H1 (cell line): Measurements from ENCODE around the gene STEAP1B. TPM values are rescaled to one million over a fixed set of nuclear protein-coding genes. Genes with fewer than 3 reads are reported as not detected.

Experiments used
- CTCF ChIA-PET: fragments of 300-600 bp; sonication (Branson Sonifier 250); formaldehyde crosslinking; loops from one replicate; lab custom pipeline; 2021; ENCODE audit not compliant: partially characterized antibody; lab: Charles Lee
- POLR2A ChIA-PET: fragments of 300-600 bp; sonication (Branson Sonifier 250); formaldehyde crosslinking; loops from one replicate; lab custom pipeline; 2021; ENCODE audit warnings: inconsistent platforms; ENCODE audit not compliant: partially characterized antibody; lab: Charles Lee
- DNase-seq, 2 experiments: peaks; one replicate each; pipeline versions ENCODE4 v3.0.0 to v3.0.0-alpha.2; 2010 to 2022; ENCODE audit warnings: low spot score in 2 of 2, low read depth in 1 of 2, mixed read lengths in 1 of 2
- FAIRE-seq: peaks from 2 replicates; lab custom pipeline; 2011; peaks lifted over from hg19 to GRCh38; lab: Jason Lieb, UNC
- H2AFZ ChIP-seq: 2 replicates; pipeline ENCODE4 v1.8.1; 2012; ENCODE audit warnings: low read length, inconsistent platforms
- H2AK5ac ChIP-seq: 2 replicates; pipeline ENCODE4 v1.6.1; 2013; ENCODE audit warnings: low read depth, low read length
- H2BK120ac ChIP-seq: replicated peaks from 2 replicates; pipeline ENCODE3; 2013; ENCODE audit warnings: low read depth, low read length, inconsistent platforms
- H2BK12ac ChIP-seq: 2 replicates; pipeline ENCODE4 v1.6.1; 2013; ENCODE audit warnings: low read depth, low read length
- H2BK15ac ChIP-seq: 2 replicates; pipeline ENCODE4 v1.6.1; 2013; ENCODE audit warnings: low read length
- H2BK20ac ChIP-seq: 2 replicates; pipeline ENCODE4 v1.6.1; 2013; ENCODE audit warnings: low read length
- H2BK5ac ChIP-seq: 2 replicates; pipeline ENCODE4 v1.6.1; 2013; ENCODE audit warnings: low read depth, low read length
- H3K14ac ChIP-seq: 2 replicates; pipeline ENCODE4 v1.6.1; 2013; ENCODE audit warnings: inconsistent platforms; ENCODE audit not compliant: insufficient read length
- H3K18ac ChIP-seq: 2 replicates; pipeline ENCODE4 v1.6.1; 2013; ENCODE audit warnings: low read length; ENCODE audit errors: extremely low read depth
- H3K23ac ChIP-seq: 2 replicates; pipeline ENCODE4 v1.6.1; 2013; ENCODE audit warnings: inconsistent platforms; ENCODE audit not compliant: insufficient read length
- H3K23me2 ChIP-seq: 2 replicates; pipeline ENCODE4 v1.6.1; 2013; ENCODE audit warnings: low read depth, low read length
- H3K27ac ChIP-seq: 2 replicates; pipeline ENCODE4 v1.6.1; 2011; ENCODE audit warnings: low read depth, low read length, inconsistent platforms
- H3K27me3 ChIP-seq, 4 experiments: replicated peaks in 1 of 4; 1 replicate in 1 of 4; 2 replicates in 3 of 4; pipeline versions ENCODE4 v1.6.1 to v1.8.1; 2011 to 2013; ENCODE audit warnings: low read length in 3 of 4, mild to moderate bottlenecking in 3 of 4, inconsistent platforms in 2 of 4, mixed read lengths in 2 of 4, moderate library complexity in 1 of 4; ENCODE audit not compliant: control insufficient read depth in 3 of 4, insufficient read depth in 3 of 4; ENCODE audit errors: extremely low read depth in 1 of 4
- H3K36me3 ChIP-seq, 4 experiments: 2 replicates each; pipeline versions ENCODE4 v1.6.1 to v1.8.1; 2011 to 2013; ENCODE audit warnings: mild to moderate bottlenecking in 4 of 4, low read length in 3 of 4, moderate library complexity in 2 of 4, control low read depth in 1 of 4, inconsistent platforms in 1 of 4; ENCODE audit not compliant: insufficient read depth in 4 of 4, control insufficient read depth in 2 of 4
- H3K4ac ChIP-seq: replicated peaks from 2 replicates; pipeline ENCODE3; 2013; ENCODE audit warnings: low read length, low read depth, mixed read lengths, inconsistent platforms; ENCODE audit not compliant: insufficient read length
- H3K4me1 ChIP-seq, 4 experiments: replicated peaks in 1 of 4; 1 replicate in 1 of 4; 2 replicates in 3 of 4; pipeline versions ENCODE4 v1.6.1 to v1.8.1; 2011 to 2013; ENCODE audit warnings: low read length in 3 of 4, inconsistent platforms in 2 of 4, mixed read lengths in 1 of 4; ENCODE audit not compliant: insufficient read depth in 4 of 4, control insufficient read depth in 3 of 4
- H3K4me2 ChIP-seq, 2 experiments: 2 replicates each; pipeline versions ENCODE4 v1.6.1 to v1.8.1; 2011 to 2013; ENCODE audit warnings: low read depth in 2 of 2, low read length in 2 of 2, control low read depth in 1 of 2, inconsistent platforms in 1 of 2, mild to moderate bottlenecking in 1 of 2; ENCODE audit not compliant: insufficient read depth in 1 of 2
- H3K4me3 ChIP-seq, 4 experiments: fragments of 200-600, 300-600 bp in 1 of 4; sonication (generic), shearing (Covaris generic), sonication (Bioruptor Twin) in 1 of 4; 2 replicates each; pipeline versions ENCODE4 v1.5.1 to v1.8.1; 2011 to 2016; ENCODE audit warnings: low read length in 4 of 4, low read depth in 3 of 4, control low read depth in 2 of 4, inconsistent platforms in 2 of 4, mild to moderate bottlenecking in 2 of 4, mixed read lengths in 1 of 4, moderate library complexity in 1 of 4; ENCODE audit not compliant: insufficient read depth in 2 of 4; ENCODE audit errors: extremely low read depth in 1 of 4
- H3K56ac ChIP-seq: replicated peaks from 2 replicates; pipeline ENCODE3; 2013; ENCODE audit warnings: low read depth, mild to moderate bottlenecking, mixed read lengths, low read length, inconsistent platforms; ENCODE audit not compliant: insufficient read length
- H3K79me1 ChIP-seq: 2 replicates; pipeline ENCODE4 v1.6.1; 2013; ENCODE audit warnings: low read depth, low read length, control low read depth
- H3K79me2 ChIP-seq, 2 experiments: 2 replicates each; pipeline versions ENCODE4 v1.6.1 to v1.8.1; 2012 to 2013; ENCODE audit warnings: low read length in 2 of 2, mild to moderate bottlenecking in 2 of 2, inconsistent platforms in 1 of 2; ENCODE audit not compliant: insufficient read depth in 2 of 2, control insufficient read depth in 1 of 2
- H3K9ac ChIP-seq, 4 experiments: replicated peaks in 1 of 4; 1 replicate in 1 of 4; 2 replicates in 3 of 4; pipeline versions ENCODE4 v1.6.1 to v1.8.1; 2011 to 2013; ENCODE audit warnings: low read depth in 3 of 4, low read length in 3 of 4, control low read depth in 2 of 4, mild to moderate bottlenecking in 2 of 4, moderate library complexity in 2 of 4, inconsistent platforms in 1 of 4; ENCODE audit errors: extremely low read depth in 1 of 4
- H3K9me3 ChIP-seq, 2 experiments: 2 replicates each; pipeline versions ENCODE4 v1.6.1 to v1.8.1; 2012 to 2013; ENCODE audit warnings: mild to moderate bottlenecking in 2 of 2, moderate library complexity in 2 of 2, control low read depth in 1 of 2, inconsistent platforms in 1 of 2, low read depth in 1 of 2, low read length in 1 of 2, mixed read lengths in 1 of 2; ENCODE audit not compliant: insufficient read depth in 2 of 2
- H4K20me1 ChIP-seq, 2 experiments: replicated peaks in 1 of 2; 2 replicates each; pipeline versions ENCODE3 to v1.8.1; 2011 to 2013; ENCODE audit warnings: inconsistent platforms in 2 of 2, low read length in 2 of 2, mild to moderate bottlenecking in 1 of 2; ENCODE audit not compliant: insufficient read depth in 2 of 2, control insufficient read depth in 1 of 2
- H4K5ac ChIP-seq: 2 replicates; pipeline ENCODE4 v1.6.1; 2013; ENCODE audit warnings: low read length, low read depth, mixed read lengths, inconsistent platforms; ENCODE audit not compliant: insufficient read length
- H4K8ac ChIP-seq: 2 replicates; pipeline ENCODE4 v1.8.0; 2013; ENCODE audit warnings: mild to moderate bottlenecking, moderate library complexity, low read length, inconsistent platforms; ENCODE audit not compliant: insufficient read depth; ENCODE audit errors: extremely low read depth
- H4K91ac ChIP-seq: replicated peaks from 2 replicates; pipeline ENCODE3; 2013; ENCODE audit warnings: low read length, mixed read lengths, inconsistent platforms; ENCODE audit not compliant: insufficient read length
- BCL11A ChIP-seq, 2 experiments: IDR thresholded peaks; one replicate each; pipeline ENCODE4 v1.6.1; 2011; ENCODE audit warnings: low read depth in 2 of 2, low read length in 2 of 2, mild to moderate bottlenecking in 2 of 2
- CEBPB ChIP-seq: IDR thresholded peaks from 2 replicates; pipeline ENCODE4 v1.6.1; 2012; ENCODE audit warnings: low read depth, low read length
- CHD1 ChIP-seq: IDR thresholded peaks from 2 replicates; pipeline ENCODE4 v1.6.1; 2012; ENCODE audit warnings: low read depth, low read length, improper control_type of control experiment
- RFX5 ChIP-seq: IDR thresholded peaks from 2 replicates; pipeline ENCODE4 v1.6.1; 2011; ENCODE audit warnings: low read depth, low read length, improper control_type of control experiment, borderline replicate concordance
- SIN3A ChIP-seq, 2 experiments: IDR thresholded peaks in 1 of 2; conservative IDR thresholded peaks in 1 of 2; 2 replicates each; pipeline ENCODE4 v1.6.1; 2011 to 2012; ENCODE audit warnings: low read length in 2 of 2, improper control_type of control experiment in 1 of 2, low read depth in 1 of 2, mild to moderate bottlenecking in 1 of 2
- TAF1 ChIP-seq: IDR thresholded peaks from 2 replicates; pipeline ENCODE4 v1.6.1; 2011; ENCODE audit warnings: mild to moderate bottlenecking, low read depth, low read length
- TAF7 ChIP-seq: optimal IDR thresholded peaks from 2 replicates; pipeline ENCODE3; 2011; ENCODE audit warnings: low read depth, mild to moderate bottlenecking, inconsistent platforms, low read length, moderate library complexity, borderline replicate concordance
- YY1 ChIP-seq: IDR thresholded peaks from 2 replicates; pipeline ENCODE4 v1.6.1; 2011; ENCODE audit warnings: low read depth, mild to moderate bottlenecking, low read length
- WGBS, 2 experiments: shearing (Covaris generic) in 1 of 2; methylation state at CpG; one replicate each; pipeline versions ENCODE4 v1.1.6 to v1.1.7; 2013 to 2015; ENCODE audit warnings: low lambda C conversion rate in 2 of 2, mixed read lengths in 2 of 2, inconsistent platforms in 1 of 2, low coverage in 1 of 2, missing lambda C conversion rate in 1 of 2; ENCODE audit not compliant: insufficient replicate concordance in 2 of 2, insufficient coverage in 1 of 2, insufficient read length in 1 of 2; ENCODE audit errors: extremely low coverage in 1 of 2, missing lambda C conversion rate in 1 of 2; 5-methylcytosine and 5-hydroxymethylcytosine counted together
- polyA plus RNA-seq, 7 experiments: library from polyadenylated mRNA; depleted of rRNA in 3 of 7; stranded (reverse) in 5 of 7; unstranded in 2 of 7; fragments of >200 nt in 5 of 7; fragments of 200-250 nt in 2 of 7; gene quantifications; 1 replicate in 5 of 7; 2 replicates in 1 of 7; 4 replicates in 1 of 7; pipeline versions ENCODE4 v1.2.1 to v1.2.3, GENCODE V29; 2011 to 2013; ENCODE audit warnings: missing spikeins in 2 of 7, mixed read lengths in 2 of 7
- total RNA-seq: library from RNA; stranded (reverse); fragmentation: NEBNext Ultra II Directional; extraction: Animal tissue kit (Norgen Biotek cat#: 25700); gene quantifications from 2 replicates; pipeline ENCODE4 v1.2.1, GENCODE V29; 2021
- TF ChIP-seq, protein P1 (sequence below): IDR thresholded peaks from 2 replicates; pipeline ENCODE4 v1.6.1; 2012; ENCODE audit warnings: inconsistent platforms
- TF ChIP-seq, protein P2 (sequence below): IDR thresholded peaks from 2 replicates; pipeline ENCODE4 v1.6.1; 2012; ENCODE audit warnings: inconsistent platforms
- TF ChIP-seq, protein P3 (sequence below), 3 experiments: IDR thresholded peaks; 1 replicate in 2 of 3; 2 replicates in 1 of 3; pipeline versions ENCODE4 v1.5.1 to v1.6.1; 2011; ENCODE audit warnings: low read length in 3 of 3, mild to moderate bottlenecking in 3 of 3, inconsistent platforms in 2 of 3, low read depth in 1 of 3, moderate library complexity in 1 of 3; ENCODE audit not compliant: insufficient read depth in 1 of 3; ENCODE audit errors: control extremely low read depth in 1 of 3

Gene STEAP1B
- total and polyA plus RNA-seq, 2 of the 8 experiments (the other 6 are each of a cell fraction or from before 2014, with no cell fraction given), result 5.4 to 8.7 TPM

DNA sequence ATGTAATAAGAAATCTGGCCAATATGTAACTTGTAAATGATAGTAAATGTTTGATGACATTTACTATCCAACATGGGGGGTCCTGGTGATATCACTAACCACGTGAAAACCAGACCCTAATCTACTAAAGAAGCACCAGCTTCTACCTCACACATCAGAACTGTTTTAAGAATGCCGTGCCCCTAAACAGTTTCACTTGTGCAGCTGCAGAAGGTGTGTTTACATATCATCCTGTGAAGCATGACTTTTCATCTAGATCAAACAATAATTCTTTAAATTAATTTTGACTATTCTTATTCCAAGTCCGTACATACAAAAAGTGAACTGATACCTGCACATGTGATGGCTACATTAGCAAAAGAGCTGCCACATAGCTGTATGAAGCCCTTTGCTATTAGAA is 61.0 kb downstream of the STEAP1B start:
- Histone ChIP-seq H3K27ac (no peak overlapping the region), H3K9ac (no peak overlapping the region), H3K36me3 (no peaks in the 10 kb centered on the region), H3K14ac (no peak overlapping the region), H2AFZ (no peak overlapping the region), H3K56ac (no peak overlapping the region), H2AK5ac (no peak overlapping the region), H3K79me2 (no peaks in the 10 kb centered on the region), H4K8ac (no peak overlapping the region), H3K9me3 (no peaks in the 10 kb centered on the region), H2BK5ac (no peak overlapping the region), H3K4me1 (peaks cover 0 to 11% (median 8%) of the 10 kb centered on the region in 4 experiments; a peak in 4 of 7 replicates), H2BK15ac (no peak overlapping the region), H3K4me2 (no peak overlapping the region), H4K5ac (no peak overlapping the region), H3K4me3 (no peak overlapping the region), H2BK120ac (no peak overlapping the region), H3K23me2 (no peaks in the 10 kb centered on the region; the same call in 1 of the 2 replicates), H3K4ac (no peak overlapping the region), H3K23ac (no peak overlapping the region), H3K18ac (no peak overlapping the region), H2BK12ac (no peak overlapping the region), H4K20me1 (no peaks in the 10 kb centered on the region), H4K91ac (no peak overlapping the region), H3K27me3 (no peaks in the 10 kb centered on the region), H2BK20ac (no peak overlapping the region), H3K79me1 (no peaks in the 10 kb centered on the region)
- FAIRE-seq (no peak), DNase-seq (no peak)
- ChIA-PET CTCF (interaction anchor here (0.6 to 3.0 kb wide), 5 partner anchors 12 to 489 kb away, joined by 3 to 20 read pairs (median 4); no protein-coding TSS in a partner anchor), POLR2A (no interaction called here)
- 94% methylated on average over 3 of the region's 3 CpGs; no CpG with 5 or more reads in 1 of the 2 experiments for WGBS, 2 experiments
- TF ChIP-seq CHD1 (no peak), TAF7 (no peak), YY1 (no peak), BCL11A (IDR thresholded peaks at IDR 0.05; ENCODE audit: low read depth in 2 of 2, low read length in 2 of 2) (no peak), CEBPB (no peak), TAF1 (no peak), SIN3A (conservative IDR thresholded peaks at IDR 0.05 in 1 of 2, IDR thresholded peaks at IDR 0.05 in 1 of 2; ENCODE audit: low read depth in 1 of 2, low read length in 2 of 2) (no peak), RFX5 (no peak)
- TF ChIP-seq, protein P1, sequence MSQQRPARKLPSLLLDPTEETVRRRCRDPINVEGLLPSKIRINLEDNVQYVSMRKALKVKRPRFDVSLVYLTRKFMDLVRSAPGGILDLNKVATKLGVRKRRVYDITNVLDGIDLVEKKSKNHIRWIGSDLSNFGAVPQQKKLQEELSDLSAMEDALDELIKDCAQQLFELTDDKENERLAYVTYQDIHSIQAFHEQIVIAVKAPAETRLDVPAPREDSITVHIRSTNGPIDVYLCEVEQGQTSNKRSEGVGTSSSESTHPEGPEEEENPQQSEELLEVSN, result no peak
- TF ChIP-seq, protein P2, sequence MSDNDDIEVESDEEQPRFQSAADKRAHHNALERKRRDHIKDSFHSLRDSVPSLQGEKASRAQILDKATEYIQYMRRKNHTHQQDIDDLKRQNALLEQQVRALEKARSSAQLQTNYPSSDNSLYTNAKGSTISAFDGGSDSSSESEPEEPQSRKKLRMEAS, result no peak
- TF ChIP-seq, protein P3, sequence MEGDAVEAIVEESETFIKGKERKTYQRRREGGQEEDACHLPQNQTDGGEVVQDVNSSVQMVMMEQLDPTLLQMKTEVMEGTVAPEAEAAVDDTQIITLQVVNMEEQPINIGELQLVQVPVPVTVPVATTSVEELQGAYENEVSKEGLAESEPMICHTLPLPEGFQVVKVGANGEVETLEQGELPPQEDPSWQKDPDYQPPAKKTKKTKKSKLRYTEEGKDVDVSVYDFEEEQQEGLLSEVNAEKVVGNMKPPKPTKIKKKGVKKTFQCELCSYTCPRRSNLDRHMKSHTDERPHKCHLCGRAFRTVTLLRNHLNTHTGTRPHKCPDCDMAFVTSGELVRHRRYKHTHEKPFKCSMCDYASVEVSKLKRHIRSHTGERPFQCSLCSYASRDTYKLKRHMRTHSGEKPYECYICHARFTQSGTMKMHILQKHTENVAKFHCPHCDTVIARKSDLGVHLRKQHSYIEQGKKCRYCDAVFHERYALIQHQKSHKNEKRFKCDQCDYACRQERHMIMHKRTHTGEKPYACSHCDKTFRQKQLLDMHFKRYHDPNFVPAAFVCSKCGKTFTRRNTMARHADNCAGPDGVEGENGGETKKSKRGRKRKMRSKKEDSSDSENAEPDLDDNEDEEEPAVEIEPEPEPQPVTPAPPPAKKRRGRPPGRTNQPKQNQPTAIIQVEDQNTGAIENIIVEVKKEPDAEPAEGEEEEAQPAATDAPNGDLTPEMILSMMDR (IDR thresholded peaks at IDR 0.05; ENCODE audit: control extremely low read depth in 1 of 3, insufficient read depth in 1 of 3, low read depth in 1 of 3, low read length in 3 of 3), result no peak
